Natural killer cell treated with Interleukin-12 subunit alpha and Interleukin-12 subunit beta and Interleukin-15 and Interleukin-18, amount 100 ng/mL, for 72 hours (primary cell): ENCODE measurements around the gene PTGER2. TPM values are rescaled to one million over a fixed set of nuclear protein-coding genes. Genes with fewer than 3 reads are reported as not detected.

Experiments
- ATAC-seq, 2 donors: fragments of 150-1000 bp; cut with Tn5 transposase in 1 of 2; sonication (Bioruptor Pico), chemical (Tn5 transposase) in 1 of 2; 2 replicates each; pipeline ENCODE4 v1.10.0; 2021
- DNase-seq: peaks from one replicate; pipeline ENCODE4 v3.0.0; 2022; ENCODE audit warnings: low spot score
- H3K27ac Mint-ChIP-seq, 2 donors: 1 replicate in 1 of 2; 2 replicates in 1 of 2; pipeline ENCODE4 v1.8.0; 2022; ENCODE audit warnings: mixed read lengths in 2 of 2, mild to moderate bottlenecking in 1 of 2, moderate library complexity in 1 of 2
- H3K27me3 Mint-ChIP-seq, 2 donors: 1 replicate in 1 of 2; 2 replicates in 1 of 2; pipeline ENCODE4 v1.8.0; 2022; ENCODE audit warnings: mixed read lengths in 2 of 2
- H3K36me3 Mint-ChIP-seq: one replicate; pipeline ENCODE4 v1.8.0; 2022; ENCODE audit warnings: mixed read lengths
- H3K4me1 Mint-ChIP-seq, 2 donors: 1 replicate in 1 of 2; 2 replicates in 1 of 2; pipeline ENCODE4 v1.8.0; 2022; ENCODE audit warnings: low read depth in 2 of 2, mixed read lengths in 2 of 2, mild to moderate bottlenecking in 1 of 2
- H3K4me3 Mint-ChIP-seq: one replicate; pipeline ENCODE4 v1.8.0; 2022; ENCODE audit warnings: mixed read lengths
- H3K9me3 Mint-ChIP-seq: 2 replicates; pipeline ENCODE4 v1.8.0; 2022; ENCODE audit warnings: mixed read lengths
- total RNA-seq, 2 donors: library from RNA; stranded (reverse); gene quantifications; one replicate each; pipeline ENCODE4 v1.2.3, GENCODE V29; 2022

PTGER2 gene
- 10 to 100 TPM; 94.5 to 96.0 TPM for total RNA-seq

GRCh38 chr14:52313903-52314594 is at the start of gene PTGER2:
PTGER2 (plus strand) TSS chr14:52314312; CDS start chr14:52314549, 237 bp downstream.
- Mint-ChIP-seq H3K4me3 (peak within 1 kb of the TSS; percentile 100), H3K27me3 (no peaks in the 10 kb centered on the region), H3K27ac (peak within 1 kb of the TSS; percentile 98), H3K4me1 (peaks cover 58 to 62% of the 10 kb centered on the region in 2 donors), H3K36me3 (peaks cover 64% of the 10 kb centered on the region), H3K9me3 (no peaks in the 10 kb centered on the region)
- peak; percentile 99 for DNase-seq
- peak; percentile 90 to 94 for ATAC-seq

GRCh38 chr14:52265253-52265652 is 48.9 kb upstream of the PTGER2 start:
- H3K4me3 Mint-ChIP-seq, result peak overlapping the region; percentile 100
- peaks cover 69 to 73% of the 10 kb centered on the region in 2 donors for H3K4me1 Mint-ChIP-seq
- H3K27me3 Mint-ChIP-seq, result no peaks in the 10 kb centered on the region
- H3K27ac Mint-ChIP-seq, result peak overlapping the region; percentile 78 to 92
- H3K9me3 Mint-ChIP-seq, result no peaks in the 10 kb centered on the region
- DNase-seq (peak; percentile 68), ATAC-seq (peak; percentile 37 to 55)
- H3K36me3 Mint-ChIP-seq, result peaks cover 25% of the 10 kb centered on the region

GRCh38 chr14:52266179-52266578 is 47.9 kb upstream of the PTGER2 start:
- no peak for ATAC-seq
- Mint-ChIP-seq H3K27ac (peak overlapping the region; percentile 78 to 92), H3K4me1 (peaks cover 66 to 71% of the 10 kb centered on the region in 2 donors), H3K36me3 (peaks cover 17% of the 10 kb centered on the region), H3K4me3 (peak overlapping the region; percentile 100), H3K9me3 (no peaks in the 10 kb centered on the region), H3K27me3 (no peaks in the 10 kb centered on the region)
- DNase-seq, result no peak

- peak; percentile 68 for DNase-seq
- peaks cover 67 to 75% of the 10 kb centered on the region in 2 donors for H3K4me1 Mint-ChIP-seq
- no peaks in the 10 kb centered on the region for H3K9me3 Mint-ChIP-seq
- H3K4me3 Mint-ChIP-seq, result peak overlapping the region; percentile 100
- peaks cover 14% of the 10 kb centered on the region for H3K36me3 Mint-ChIP-seq
- ATAC-seq, result peak in 1 of 2 donors; percentile 1
- H3K27me3 Mint-ChIP-seq, result no peaks in the 10 kb centered on the region
- peak overlapping the region; percentile 78 to 92 for H3K27ac Mint-ChIP-seq
Measured at GRCh38 chr14:52266782-52267181, 47.3 kb upstream of the PTGER2 start.

GRCh38 chr14:52267501-52268278 is 46.4 kb upstream of the PTGER2 start, which contains the start of gene PTGDR:
PTGDR (plus strand) TSS chr14:52267698; CDS start chr14:52267815, 117 bp downstream.
- peak within 1 kb of the TSS; percentile 92 to 94 for H3K27ac Mint-ChIP-seq
- H3K36me3 Mint-ChIP-seq, result peaks cover 14% of the 10 kb centered on the region
- DNase-seq, result peak; percentile 79
- peak; percentile 86 to 91 for ATAC-seq
- H3K4me3 Mint-ChIP-seq, result peak within 1 kb of the TSS; percentile 100
- peaks cover 72 to 80% of the 10 kb centered on the region in 2 donors for H3K4me1 Mint-ChIP-seq
- no peaks in the 10 kb centered on the region for H3K27me3 Mint-ChIP-seq
- no peaks in the 10 kb centered on the region for H3K9me3 Mint-ChIP-seq

GRCh38 chr14:52268279-52269061 is 45.6 kb upstream of the PTGER2 start:
- peak overlapping the region; percentile 100 for H3K4me3 Mint-ChIP-seq
- peak; percentile 68 for DNase-seq
- peaks cover 14% of the 10 kb centered on the region for H3K36me3 Mint-ChIP-seq
- H3K27ac Mint-ChIP-seq, result peak overlapping the region; percentile 92 to 94
- H3K27me3 Mint-ChIP-seq, result no peaks in the 10 kb centered on the region
- ATAC-seq, result peak; percentile 57 to 61
- H3K4me1 Mint-ChIP-seq, result peaks cover 74 to 82% of the 10 kb centered on the region in 2 donors
- no peaks in the 10 kb centered on the region for H3K9me3 Mint-ChIP-seq

- peaks cover 73 to 82% of the 10 kb centered on the region in 2 donors for H3K4me1 Mint-ChIP-seq
- H3K4me3 Mint-ChIP-seq, result peak overlapping the region; percentile 100
- no peaks in the 10 kb centered on the region for H3K27me3 Mint-ChIP-seq
- peaks cover 14% of the 10 kb centered on the region for H3K36me3 Mint-ChIP-seq
- H3K27ac Mint-ChIP-seq, result peak overlapping the region; percentile 92 to 94
- no peaks in the 10 kb centered on the region for H3K9me3 Mint-ChIP-seq
- no peak for DNase-seq
- no peak for ATAC-seq
Measured at GRCh38 chr14:52269100-52269499, 45.0 kb upstream of the PTGER2 start.

GRCh38 chr14:52269982-52270381 is 44.1 kb upstream of the PTGER2 start:
- peak overlapping the region; percentile 92 to 94 for H3K27ac Mint-ChIP-seq
- no peak for ATAC-seq
- H3K36me3 Mint-ChIP-seq, result peaks cover 14% of the 10 kb centered on the region
- H3K4me1 Mint-ChIP-seq, result peaks cover 76 to 85% of the 10 kb centered on the region in 2 donors
- DNase-seq, result no peak
- peak overlapping the region; percentile 100 for H3K4me3 Mint-ChIP-seq
- H3K9me3 Mint-ChIP-seq, result no peaks in the 10 kb centered on the region
- H3K27me3 Mint-ChIP-seq, result no peaks in the 10 kb centered on the region

GRCh38 chr14:52271538-52271937 is 42.6 kb upstream of the PTGER2 start:
- Mint-ChIP-seq H3K27ac (peak overlapping the region; percentile 92 to 94), H3K36me3 (peaks cover 7% of the 10 kb centered on the region), H3K9me3 (no peaks in the 10 kb centered on the region), H3K4me1 (peaks cover 64 to 83% of the 10 kb centered on the region in 2 donors), H3K4me3 (peak overlapping the region; percentile 70), H3K27me3 (no peaks in the 10 kb centered on the region)
- DNase-seq (no peak), ATAC-seq (no peak)

GRCh38 chr14:52272375-52272774 is 41.7 kb upstream of the PTGER2 start:
- Mint-ChIP-seq H3K36me3 (peaks cover 8% of the 10 kb centered on the region), H3K9me3 (no peaks in the 10 kb centered on the region), H3K27ac (peak overlapping the region; percentile 92 to 94), H3K27me3 (no peaks in the 10 kb centered on the region), H3K4me1 (peaks cover 59 to 80% of the 10 kb centered on the region in 2 donors), H3K4me3 (peak overlapping the region; percentile 70)
- DNase-seq (peak; percentile 68), ATAC-seq (peak; percentile 37 to 48)

- DNase-seq, result no peak
Measured at GRCh38 chr14:52275372-52275771, 38.7 kb upstream of the PTGER2 start.

GRCh38 chr14:52277552-52277951 is 36.6 kb upstream of the PTGER2 start:
- H3K36me3 Mint-ChIP-seq, result peaks cover 9% of the 10 kb centered on the region
- no peak overlapping the region for H3K4me3 Mint-ChIP-seq
- no peaks in the 10 kb centered on the region for H3K27me3 Mint-ChIP-seq
- ATAC-seq, result no peak
- H3K9me3 Mint-ChIP-seq, result no peaks in the 10 kb centered on the region
- H3K27ac Mint-ChIP-seq, result peak overlapping the region; percentile 92 to 94
- no peak for DNase-seq
- peaks cover 69 to 82% of the 10 kb centered on the region in 2 donors for H3K4me1 Mint-ChIP-seq

More at GRCh38 chr14:52275372-52275771, 38.7 kb upstream of the PTGER2 start:
- Mint-ChIP-seq H3K9me3 (no peaks in the 10 kb centered on the region), H3K27me3 (no peaks in the 10 kb centered on the region), H3K4me1 (peaks cover 62 to 80% of the 10 kb centered on the region in 2 donors), H3K36me3 (peaks cover 9% of the 10 kb centered on the region), H3K4me3 (peak overlapping the region; percentile 53), H3K27ac (peak overlapping the region; percentile 92 to 94)
- peak; percentile 60 to 64 for ATAC-seq

GRCh38 chr14:52279408-52279807 is 34.7 kb upstream of the PTGER2 start:
- peak overlapping the region; percentile 50 to 86 for H3K27ac Mint-ChIP-seq
- peak overlapping the region; percentile 10 for H3K4me3 Mint-ChIP-seq
- DNase-seq, result no peak
- H3K4me1 Mint-ChIP-seq, result peaks cover 59 to 65% of the 10 kb centered on the region in 2 donors
- peaks cover 9% of the 10 kb centered on the region for H3K36me3 Mint-ChIP-seq
- no peaks in the 10 kb centered on the region for H3K27me3 Mint-ChIP-seq
- no peaks in the 10 kb centered on the region for H3K9me3 Mint-ChIP-seq
- peak; percentile 64 to 74 for ATAC-seq
